ENCODE results near the gene LMOD2.

- no peak for TF ChIP-seq HDAC2 (IDR thresholded peaks at IDR 0.05)
- TF ChIP-seq CTCF (IDR thresholded peaks at IDR 0.05) = no peak
- TF ChIP-seq HMGXB4 (CRISPR knock-in tag; IDR thresholded peaks at IDR 0.05; ENCODE audit: borderline replicate concordance) = no peak
- TF ChIP-seq KDM1A (IDR thresholded peaks at IDR 0.05; ENCODE audit: low read depth) = no peak
- no peak for TF ChIP-seq CEBPB (IDR thresholded peaks at IDR 0.05)
- no peak for TF ChIP-seq ESRRA (IDR thresholded peaks at IDR 0.05; ENCODE audit: borderline replicate concordance, low read length)
- no peak for TF ChIP-seq POLR2A (IDR thresholded peaks at IDR 0.05; ENCODE audit: low read length)
- no peak for TF ChIP-seq MAX (IDR thresholded peaks at IDR 0.05)
- no peak for TF ChIP-seq BHLHE40 (IDR thresholded peaks at IDR 0.05; ENCODE audit: low read depth, low read length)
Observed at GRCh38 chr7:123629281-123629680, 26.4 kb upstream of the LMOD2 start.

Measured in A549 (cell line).